Activated T-helper 17 cell treated with anti-CD3 and anti-CD28 coated beads, Interleukin-2, amount 50 U/mL, for 72 hours (primary cell): ENCODE measurements around the gene TRIM63. TPM values are rescaled to one million over a fixed set of nuclear protein-coding genes. Genes with fewer than 3 reads are reported as not detected.

Experiments
- ATAC-seq: fragments of 150-1000 bp; cut with Tn5 transposase; replicated peaks from 2 replicates; pipeline ENCODE4 v1.10.0; 2021; ENCODE audit warnings: mild to moderate bottlenecking, moderate library complexity
- H3K27ac Mint-ChIP-seq: one replicate; pipeline ENCODE4 v1.8.0; 2022; ENCODE audit warnings: mixed read lengths
- H3K27me3 Mint-ChIP-seq: one replicate; pipeline ENCODE4 v1.8.0; 2022; ENCODE audit warnings: mixed read lengths
- H3K36me3 Mint-ChIP-seq: one replicate; pipeline ENCODE4 v1.8.0; 2022; ENCODE audit warnings: low read depth, mild to moderate bottlenecking, mixed read lengths
- H3K4me1 Mint-ChIP-seq: one replicate; pipeline ENCODE4 v1.8.0; 2022; ENCODE audit warnings: mixed read lengths
- H3K4me3 Mint-ChIP-seq: one replicate; pipeline ENCODE4 v1.8.0; 2022; ENCODE audit warnings: mild to moderate bottlenecking, mixed read lengths
- H3K9me3 Mint-ChIP-seq: one replicate; pipeline ENCODE4 v1.8.0; 2022; ENCODE audit warnings: mixed read lengths
- total RNA-seq, 2 donors: library from RNA; stranded (reverse); gene quantifications; one replicate each; pipeline ENCODE4 v1.2.3, GENCODE V29; 2022

Gene TRIM63
- total RNA-seq, 2 donors from 2014 or later: not detected

DNA sequence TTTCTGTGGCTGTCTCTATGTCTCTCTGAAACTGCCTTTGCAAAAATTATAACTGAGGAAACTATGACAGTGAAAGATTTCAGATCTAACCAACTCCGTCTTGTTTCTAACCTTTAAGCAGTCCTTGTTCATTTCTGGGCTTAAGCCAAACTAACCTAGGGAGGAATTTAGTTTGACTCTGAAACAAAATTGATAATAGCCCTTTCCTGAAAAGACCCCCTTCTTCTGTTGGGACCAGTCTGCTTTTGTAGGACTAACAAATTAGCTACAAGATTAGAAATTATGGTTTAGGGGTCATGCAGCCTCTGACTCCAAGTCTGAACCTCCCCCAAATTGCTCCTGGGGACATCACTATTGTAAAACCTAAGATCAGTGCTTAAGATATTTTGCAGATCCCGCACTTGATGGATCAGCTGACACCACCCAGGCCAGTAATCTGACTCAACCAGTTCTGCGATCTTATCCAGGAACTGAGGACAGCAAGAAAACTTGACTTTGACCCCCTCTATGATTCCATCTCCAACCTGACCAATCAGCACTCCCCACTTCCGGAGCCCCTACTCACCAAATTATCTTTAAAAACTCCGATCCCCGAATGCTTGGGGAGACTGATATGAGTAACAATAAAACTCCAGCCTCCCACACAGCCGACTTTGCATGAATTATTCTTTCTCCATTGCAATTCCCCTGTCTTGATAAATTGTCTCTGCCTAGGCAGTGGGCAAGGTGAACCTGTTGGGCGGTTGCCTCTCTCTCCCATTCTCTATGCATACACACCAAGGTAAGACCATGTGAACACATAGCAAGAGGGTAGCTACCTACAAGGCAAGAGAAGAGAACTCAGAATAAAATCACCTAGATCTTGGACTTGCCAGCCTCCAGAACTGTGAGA, 11.1 kb upstream of the TRIM63 start:
- Mint-ChIP-seq H3K4me3 (no peak overlapping the region), H3K36me3 (no peaks in the 10 kb centered on the region), H3K9me3 (no peaks in the 10 kb centered on the region), H3K27ac (no peak overlapping the region), H3K4me1 (no peaks in the 10 kb centered on the region), H3K27me3 (peaks cover 15% of the 10 kb centered on the region)
- no peak for ATAC-seq

DNA sequence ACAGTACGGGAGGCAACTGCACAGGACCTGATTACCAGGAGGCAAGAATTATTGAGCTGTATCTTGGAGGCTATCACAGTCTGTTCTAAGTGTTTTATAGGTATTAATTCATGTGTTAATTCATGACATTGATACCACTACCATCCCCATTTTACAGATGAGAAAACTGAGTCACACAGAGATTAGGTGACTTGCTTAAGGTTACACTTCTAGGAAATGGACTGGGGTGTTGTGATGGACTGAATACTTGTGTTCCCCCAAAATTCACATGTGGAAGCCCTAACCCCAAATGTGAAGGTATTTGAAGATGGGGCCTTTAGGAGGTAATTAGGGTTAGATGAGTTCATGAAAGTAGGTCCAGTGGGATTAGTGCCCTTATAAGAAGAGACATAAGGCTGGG, 10.1 kb upstream of the TRIM63 start:
- no peak for ATAC-seq
- H3K9me3 Mint-ChIP-seq: no peaks in the 10 kb centered on the region
- H3K27ac Mint-ChIP-seq: no peak overlapping the region
- no peaks in the 10 kb centered on the region for H3K36me3 Mint-ChIP-seq
- peaks cover 17% of the 10 kb centered on the region for H3K27me3 Mint-ChIP-seq
- H3K4me3 Mint-ChIP-seq: no peak overlapping the region
- H3K4me1 Mint-ChIP-seq: no peaks in the 10 kb centered on the region

DNA sequence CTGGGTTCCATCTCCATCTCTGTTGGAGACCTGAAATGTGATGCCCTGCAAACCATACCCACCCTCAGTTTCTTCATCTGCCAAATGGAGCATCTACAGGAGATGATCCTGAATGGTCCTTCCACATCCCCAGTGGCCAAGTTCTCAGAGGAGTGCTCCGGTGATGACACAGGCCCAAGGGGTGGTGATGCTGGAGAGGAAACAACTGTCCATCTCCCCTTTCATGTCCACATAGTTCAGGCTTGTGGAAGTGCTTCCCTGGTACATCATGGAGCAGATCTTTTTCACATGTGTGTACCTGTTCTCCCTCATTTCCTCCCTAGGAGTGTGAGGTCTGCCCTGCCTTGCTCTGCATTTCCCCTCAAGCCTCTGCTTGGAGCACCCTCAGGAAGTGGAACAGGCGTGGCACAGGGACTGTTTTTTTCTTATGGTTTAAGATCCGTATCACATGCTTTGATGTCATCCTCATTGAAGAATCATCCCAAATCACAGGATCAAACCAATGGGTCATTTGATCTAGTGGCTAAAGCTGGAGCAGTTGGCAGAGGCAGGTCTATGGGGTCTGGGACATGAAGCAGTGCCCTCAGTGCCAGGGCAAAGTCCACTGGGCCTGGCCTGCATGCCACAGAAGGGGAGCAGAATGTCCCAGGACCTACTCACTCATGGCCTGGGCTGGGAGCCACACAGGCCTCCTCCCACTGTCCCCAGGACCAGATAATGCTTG, 8.2 kb upstream of the TRIM63 start:
- Mint-ChIP-seq H3K36me3 (no peaks in the 10 kb centered on the region), H3K27ac (no peak overlapping the region), H3K4me1 (no peaks in the 10 kb centered on the region), H3K27me3 (peaks cover 23% of the 10 kb centered on the region), H3K4me3 (no peak overlapping the region), H3K9me3 (no peaks in the 10 kb centered on the region)
- no peak for ATAC-seq

DNA sequence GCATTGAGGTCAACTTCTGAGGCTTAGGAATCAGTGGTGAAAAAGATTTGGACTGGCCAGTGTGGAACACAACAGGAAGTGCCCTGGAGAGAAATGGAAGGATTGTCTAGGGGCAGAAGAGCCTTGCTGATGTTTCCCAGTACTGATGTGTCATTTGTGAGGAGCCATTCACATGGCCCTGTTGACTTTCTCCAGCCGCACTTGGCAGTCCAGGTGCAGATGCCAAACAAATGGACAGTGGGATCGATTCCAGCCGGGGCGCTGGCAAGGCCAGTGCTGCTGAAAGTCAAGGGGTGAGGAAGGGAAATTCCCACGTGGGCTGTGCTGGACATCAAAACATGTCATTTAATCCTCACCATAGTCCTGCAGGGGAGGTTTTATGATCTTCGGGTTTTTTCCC, 4.9 kb upstream of the TRIM63 start:
- Mint-ChIP-seq H3K27me3 (peaks cover 20% of the 10 kb centered on the region), H3K36me3 (no peaks in the 10 kb centered on the region), H3K4me1 (no peaks in the 10 kb centered on the region), H3K4me3 (no peak overlapping the region), H3K9me3 (no peaks in the 10 kb centered on the region), H3K27ac (no peak overlapping the region)
- no peak for ATAC-seq

DNA sequence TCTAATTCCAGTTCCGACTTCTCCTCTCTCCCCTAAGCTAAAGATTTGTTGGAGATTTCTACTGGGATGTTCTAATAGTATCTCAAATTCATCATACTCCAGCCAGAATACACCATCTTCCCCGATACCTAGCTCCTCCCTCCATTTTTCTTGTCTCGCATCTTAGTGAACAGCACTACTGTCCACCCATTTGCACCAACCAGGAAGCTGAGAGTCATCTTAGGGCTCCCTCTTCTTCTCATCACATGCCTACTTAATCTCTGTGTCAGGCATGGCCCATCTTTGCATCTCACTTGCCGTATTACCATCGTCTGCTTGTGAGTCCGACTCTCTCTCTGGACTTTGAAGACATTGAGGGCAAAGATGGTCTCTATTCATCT, 3.5 kb upstream of the TRIM63 start:
- Mint-ChIP-seq H3K36me3 (no peaks in the 10 kb centered on the region), H3K4me1 (no peaks in the 10 kb centered on the region), H3K9me3 (no peaks in the 10 kb centered on the region), H3K4me3 (no peak overlapping the region), H3K27ac (no peak overlapping the region), H3K27me3 (peaks cover 17% of the 10 kb centered on the region)
- ATAC-seq: no peak

DNA sequence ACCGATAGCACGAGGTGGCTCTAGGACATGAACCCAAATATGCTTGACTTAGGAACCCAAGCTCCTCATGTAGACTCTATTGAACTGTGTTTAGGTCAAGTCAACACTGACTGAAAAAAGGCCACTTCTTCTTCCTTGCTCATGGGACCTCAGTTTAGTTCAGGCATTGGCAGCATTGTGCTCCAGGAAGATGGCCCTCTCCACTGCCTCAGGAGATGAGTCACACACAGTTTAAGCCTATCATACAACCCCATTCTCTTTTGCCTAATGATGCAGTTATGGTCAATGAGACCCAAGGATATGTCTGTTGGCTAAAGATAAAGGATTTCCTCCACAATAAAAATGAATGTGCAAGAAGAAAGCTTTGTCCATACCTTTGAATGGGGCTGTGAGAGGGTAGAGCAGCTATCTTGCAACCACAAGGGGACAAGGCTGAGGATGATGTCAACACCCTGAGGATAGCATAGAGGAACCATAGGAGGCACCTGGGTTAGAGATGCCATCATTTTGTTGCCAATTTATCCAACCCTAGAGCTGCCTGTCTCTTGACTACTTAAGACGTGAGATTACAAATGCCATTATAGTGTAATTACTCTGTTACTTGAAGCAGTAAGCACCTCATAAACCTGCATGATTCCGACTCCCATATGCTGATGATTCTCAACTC, 3.0 kb upstream of the TRIM63 start:
- Mint-ChIP-seq H3K4me3 (no peak overlapping the region), H3K27me3 (peaks cover 17% of the 10 kb centered on the region), H3K4me1 (no peaks in the 10 kb centered on the region), H3K9me3 (no peaks in the 10 kb centered on the region), H3K27ac (no peak overlapping the region), H3K36me3 (no peaks in the 10 kb centered on the region)
- no peak for ATAC-seq

DNA sequence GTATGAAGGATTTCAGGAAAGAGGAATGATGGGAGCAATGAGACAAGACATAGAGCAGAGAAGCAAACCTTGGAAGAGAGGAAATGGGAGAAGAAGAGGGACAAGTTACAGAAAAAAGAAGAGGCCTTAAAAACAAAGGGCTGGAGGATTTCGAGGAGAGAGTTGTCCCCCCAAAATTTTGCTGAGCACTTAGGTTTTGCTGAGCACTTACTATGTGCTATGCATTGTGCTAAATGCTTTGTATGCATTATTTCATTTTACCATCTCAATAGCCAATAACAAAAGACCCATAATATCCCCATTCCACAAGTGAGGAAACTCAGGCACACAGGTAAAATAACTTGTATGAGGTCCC, 2.5 kb upstream of the TRIM63 start:
- peaks cover 18% of the 10 kb centered on the region for H3K27me3 Mint-ChIP-seq
- no peak overlapping the region for H3K27ac Mint-ChIP-seq
- ATAC-seq: no peak

DNA sequence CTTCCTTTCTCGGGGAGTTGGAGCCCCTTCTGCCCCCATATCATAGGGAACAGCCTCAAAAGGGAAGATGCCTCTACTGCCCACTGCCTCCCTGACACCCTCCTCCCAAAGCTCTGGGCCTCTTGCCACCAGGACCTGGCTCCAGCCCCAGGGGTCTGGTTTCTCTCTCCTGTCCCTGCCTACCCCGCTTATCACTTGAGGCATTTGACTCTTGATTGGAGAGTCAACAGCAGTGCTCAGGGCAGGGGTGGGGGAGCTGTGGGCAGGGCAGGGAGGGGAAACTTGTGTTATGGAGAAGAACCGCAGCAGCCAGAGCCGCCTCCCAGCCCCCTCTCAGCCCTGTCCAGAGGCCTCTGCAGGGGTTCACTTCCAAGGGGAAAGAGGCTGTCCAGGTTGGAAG, 573 bp downstream of the TRIM63 start:
- Mint-ChIP-seq H3K4me3 (no peak overlapping the region), H3K4me1 (no peaks in the 10 kb centered on the region), H3K9me3 (no peaks in the 10 kb centered on the region), H3K36me3 (no peaks in the 10 kb centered on the region), H3K27me3 (peaks cover 16% of the 10 kb centered on the region), H3K27ac (no peak overlapping the region)
- ATAC-seq: no peak

More for the DNA sequence above, 2.5 kb upstream of the TRIM63 start:
- H3K36me3 Mint-ChIP-seq: no peaks in the 10 kb centered on the region
- H3K9me3 Mint-ChIP-seq: no peaks in the 10 kb centered on the region
- no peak overlapping the region for H3K4me3 Mint-ChIP-seq
- no peaks in the 10 kb centered on the region for H3K4me1 Mint-ChIP-seq

DNA sequence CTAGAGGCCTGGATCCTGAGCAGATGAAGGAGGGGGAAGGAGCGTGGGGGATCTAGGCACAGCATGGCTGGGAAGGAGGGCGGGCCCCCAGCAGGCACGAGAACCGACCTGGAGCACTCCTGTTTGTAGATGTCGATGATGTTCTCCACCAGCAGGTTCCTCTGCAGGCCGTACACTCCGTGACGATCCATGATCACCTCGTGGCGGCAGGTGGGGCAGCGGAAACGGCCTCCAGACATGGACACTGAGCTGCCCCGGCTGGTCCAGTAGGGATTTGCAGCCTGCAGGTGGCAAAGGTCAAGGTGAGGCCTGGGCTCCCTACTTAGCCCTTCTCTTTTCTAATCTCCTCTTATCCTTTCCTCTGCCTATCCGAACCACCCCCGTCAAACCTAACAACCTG, 1.3 kb downstream of the TRIM63 start:
- H3K4me1 Mint-ChIP-seq: no peaks in the 10 kb centered on the region
- peaks cover 16% of the 10 kb centered on the region for H3K27me3 Mint-ChIP-seq
- no peak overlapping the region for H3K27ac Mint-ChIP-seq
- no peaks in the 10 kb centered on the region for H3K9me3 Mint-ChIP-seq
- H3K36me3 Mint-ChIP-seq: no peaks in the 10 kb centered on the region
- H3K4me3 Mint-ChIP-seq: no peak overlapping the region
- no peak for ATAC-seq

DNA sequence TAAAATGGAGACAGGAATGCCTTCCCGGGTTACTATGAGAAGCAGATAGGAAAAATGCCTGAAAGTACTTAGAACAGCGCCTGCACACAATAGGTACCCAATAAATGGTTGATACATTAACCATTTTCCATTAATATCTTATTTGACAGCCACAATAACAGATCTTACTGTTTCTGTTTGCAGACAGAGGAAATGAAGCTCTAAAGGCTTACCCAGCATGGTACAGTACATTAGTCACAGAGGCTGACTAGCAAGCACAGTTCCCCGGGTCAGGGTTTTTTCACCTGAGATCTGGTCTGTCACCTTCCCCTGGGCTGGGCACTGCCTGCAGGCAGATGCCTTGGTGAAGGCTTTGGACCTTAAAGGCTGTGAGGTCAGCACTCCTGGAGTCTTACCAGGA, 2.9 kb downstream of the TRIM63 start:
- H3K27me3 Mint-ChIP-seq: peaks cover 22% of the 10 kb centered on the region
- H3K4me3 Mint-ChIP-seq: no peak overlapping the region
- H3K36me3 Mint-ChIP-seq: no peaks in the 10 kb centered on the region
- no peak overlapping the region for H3K27ac Mint-ChIP-seq
- no peak for ATAC-seq
- no peaks in the 10 kb centered on the region for H3K4me1 Mint-ChIP-seq
- no peaks in the 10 kb centered on the region for H3K9me3 Mint-ChIP-seq

DNA sequence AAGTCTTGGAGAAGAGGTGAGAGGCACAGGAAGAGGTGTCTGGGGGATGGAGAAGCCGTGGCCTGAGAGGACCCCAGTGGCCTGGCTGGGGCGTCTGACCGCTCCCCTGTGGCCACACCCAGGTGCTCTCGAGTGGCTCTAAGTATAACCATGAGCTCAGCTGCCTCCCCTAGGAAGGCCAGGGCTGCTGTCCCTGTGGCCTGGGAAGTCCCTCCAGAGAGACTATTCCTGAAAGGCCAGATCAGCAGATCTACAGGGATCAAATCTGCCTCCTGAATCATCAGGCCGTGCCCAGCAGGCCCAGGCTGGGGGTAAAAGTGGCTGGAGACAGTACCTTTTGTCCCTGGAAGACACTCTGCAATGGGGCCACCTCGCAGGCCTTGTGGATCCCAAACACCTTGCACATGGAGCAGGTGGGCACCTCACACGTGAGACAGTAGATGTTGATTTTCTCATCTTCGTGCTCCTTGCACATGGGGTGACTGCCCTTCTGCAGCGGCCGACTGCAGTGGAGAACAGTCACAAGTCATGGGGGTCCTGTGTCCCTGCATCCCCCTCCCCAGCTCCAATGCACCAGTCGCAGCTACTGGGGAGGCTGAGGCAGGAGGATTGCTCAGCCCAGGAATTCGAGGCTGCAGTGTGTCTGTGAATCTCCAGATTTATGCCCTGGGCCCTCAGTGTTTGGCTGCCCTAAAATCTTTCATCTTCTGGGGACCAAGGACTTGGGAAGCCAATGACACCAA, 6.4 kb downstream of the TRIM63 start:
- Mint-ChIP-seq H3K9me3 (no peaks in the 10 kb centered on the region), H3K4me1 (no peaks in the 10 kb centered on the region), H3K27me3 (peaks cover 24% of the 10 kb centered on the region), H3K27ac (no peak overlapping the region), H3K36me3 (no peaks in the 10 kb centered on the region), H3K4me3 (no peak overlapping the region)
- no peak for ATAC-seq

DNA sequence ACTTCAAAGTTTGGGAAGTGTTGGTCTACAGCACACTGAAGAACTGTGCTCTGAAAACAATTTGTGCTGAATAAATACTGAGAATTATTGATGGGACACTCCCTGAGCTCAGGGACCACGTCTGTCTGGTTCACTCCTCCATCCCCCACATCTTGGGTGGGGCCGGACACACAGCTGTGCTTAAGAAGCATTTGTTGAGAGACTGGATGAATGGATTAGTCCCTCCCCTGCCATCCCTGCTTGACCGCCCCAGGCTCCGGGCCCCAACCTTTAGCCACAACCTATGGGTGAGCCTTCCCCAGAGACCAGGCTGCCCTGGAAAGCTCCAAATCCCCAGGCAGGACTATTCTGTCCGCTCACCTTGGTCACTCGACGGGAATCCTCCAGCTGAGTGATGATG, 7.5 kb downstream of the TRIM63 start:
- Mint-ChIP-seq H3K9me3 (no peaks in the 10 kb centered on the region), H3K36me3 (no peaks in the 10 kb centered on the region), H3K27ac (no peak overlapping the region), H3K4me1 (no peaks in the 10 kb centered on the region), H3K4me3 (no peak overlapping the region), H3K27me3 (peaks cover 26% of the 10 kb centered on the region)
- ATAC-seq: no peak

DNA sequence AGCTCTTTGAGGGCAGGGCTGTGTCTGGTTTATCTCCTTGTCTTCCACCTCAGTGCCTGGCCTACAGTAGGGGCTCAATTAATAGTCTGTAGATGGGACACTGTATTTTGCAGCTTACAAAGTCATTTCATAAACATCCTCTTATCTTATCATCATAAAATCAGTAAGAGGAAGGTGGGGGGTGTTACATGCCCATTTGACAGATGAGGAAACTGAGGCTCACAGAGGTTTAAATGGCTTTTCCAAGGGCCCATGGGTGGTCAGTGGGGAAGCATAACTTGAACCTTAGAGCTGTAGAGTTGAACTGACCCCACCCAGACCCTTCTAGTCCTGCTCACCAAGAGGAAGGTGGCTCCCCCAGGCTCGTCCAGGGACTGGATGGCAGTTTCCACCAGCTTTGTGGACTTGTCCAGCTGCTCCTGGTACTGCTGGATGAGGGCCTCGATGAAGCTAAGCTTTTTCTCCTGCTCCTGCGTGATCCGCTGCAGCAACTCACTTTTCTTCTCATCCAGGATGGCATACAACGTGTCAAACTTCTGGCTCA, 9.3 kb downstream of the TRIM63 start:
- Mint-ChIP-seq H3K36me3 (no peaks in the 10 kb centered on the region), H3K27me3 (peaks cover 28% of the 10 kb centered on the region), H3K9me3 (no peaks in the 10 kb centered on the region), H3K4me1 (no peaks in the 10 kb centered on the region), H3K4me3 (no peak overlapping the region), H3K27ac (no peak overlapping the region)
- ATAC-seq: no peak

DNA sequence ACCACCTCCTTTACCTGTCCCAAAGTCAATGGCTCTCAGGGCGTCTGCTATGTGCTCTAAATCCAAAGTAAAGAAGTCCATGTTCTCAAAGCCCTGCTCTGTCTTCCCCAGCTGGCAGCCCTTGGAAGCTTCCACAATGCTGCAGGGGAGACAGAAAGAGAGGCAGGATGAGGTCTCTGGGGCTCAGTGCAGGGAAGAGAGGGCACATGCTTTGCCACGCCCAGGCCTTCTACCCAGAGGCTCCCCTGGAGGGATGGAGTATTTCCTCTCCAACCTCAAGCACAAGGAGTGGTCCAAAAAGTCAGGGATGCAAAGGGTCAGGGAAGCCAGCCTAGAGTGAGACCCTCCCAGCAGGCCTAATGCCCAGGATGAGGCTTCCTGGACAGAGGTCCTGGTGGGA, 10.2 kb downstream of the TRIM63 start:
- peaks cover 24% of the 10 kb centered on the region for H3K27me3 Mint-ChIP-seq
- no peak overlapping the region for H3K4me3 Mint-ChIP-seq
- H3K36me3 Mint-ChIP-seq: no peaks in the 10 kb centered on the region
- no peaks in the 10 kb centered on the region for H3K4me1 Mint-ChIP-seq
- no peaks in the 10 kb centered on the region for H3K9me3 Mint-ChIP-seq
- no peak for ATAC-seq
- H3K27ac Mint-ChIP-seq: no peak overlapping the region
